SKM-1 treated with dmso at 0.1 percent for 144 hours (cell line): ENCODE results near the gene XPO5.
"Not testable (repeated sequence)": the region's sequence is repeated elsewhere in the genome, so short reads cannot be mapped to it uniquely, and the experiment has no call there.

Source experiments
- DNase-seq: peaks from one replicate; lab custom pipeline; 2025; ENCODE audit not compliant: unreplicated experiment; lab: John Stamatoyannopoulos, UW

XPO5 gene

GRCh38 chr6:43498291-43498690 is 77.5 kb downstream of the XPO5 start:
- DNase-seq, result not testable (repeated sequence)

- no peak for DNase-seq
These were observed 78.1 kb downstream of the XPO5 start for GRCh38 chr6:43497689-43498088.

GRCh38 chr6:43497129-43497396 is 78.8 kb downstream of the XPO5 start:
- no peak for DNase-seq

DNA sequence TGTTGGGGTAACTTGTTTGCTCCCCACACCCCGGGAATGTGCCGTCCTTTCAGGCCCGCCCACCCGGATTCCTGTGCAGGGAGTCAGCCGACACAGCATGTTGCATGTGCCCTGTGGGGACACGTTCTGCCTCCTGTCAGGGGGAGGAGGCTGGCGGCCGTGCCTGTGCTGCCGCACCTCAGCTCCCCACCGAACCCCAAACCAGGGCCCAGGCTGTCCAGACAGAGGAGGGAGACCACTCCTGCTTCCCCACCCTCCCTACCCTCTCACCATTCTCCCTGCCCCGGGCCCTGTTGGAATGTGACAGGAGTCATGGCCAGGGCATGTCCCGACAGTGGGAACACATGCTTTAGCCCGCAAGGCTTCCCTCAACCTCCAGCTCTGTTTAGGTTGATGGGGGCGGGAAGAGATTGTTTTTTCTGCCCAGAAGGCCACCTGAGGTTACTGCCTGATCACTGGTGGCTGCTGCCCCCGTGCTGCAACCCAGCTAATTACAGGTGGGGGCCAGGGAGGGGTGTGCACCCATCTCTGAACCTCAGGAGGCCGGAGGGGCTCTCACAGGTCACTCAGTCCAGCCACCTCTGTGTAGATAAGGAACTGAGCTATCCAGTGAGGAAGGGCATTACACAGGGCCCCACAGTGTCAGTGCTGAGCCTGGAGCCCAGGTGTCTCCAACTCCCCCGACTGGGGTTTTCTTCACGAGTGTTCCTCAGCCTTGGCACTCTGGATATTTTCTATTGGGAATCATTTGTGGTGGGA is 79.3 kb downstream of the XPO5 start:
- DNase-seq, result no peak

GRCh38 chr6:43495409-43495941 is 80.4 kb downstream of the XPO5 start:
- no peak for DNase-seq

DNA sequence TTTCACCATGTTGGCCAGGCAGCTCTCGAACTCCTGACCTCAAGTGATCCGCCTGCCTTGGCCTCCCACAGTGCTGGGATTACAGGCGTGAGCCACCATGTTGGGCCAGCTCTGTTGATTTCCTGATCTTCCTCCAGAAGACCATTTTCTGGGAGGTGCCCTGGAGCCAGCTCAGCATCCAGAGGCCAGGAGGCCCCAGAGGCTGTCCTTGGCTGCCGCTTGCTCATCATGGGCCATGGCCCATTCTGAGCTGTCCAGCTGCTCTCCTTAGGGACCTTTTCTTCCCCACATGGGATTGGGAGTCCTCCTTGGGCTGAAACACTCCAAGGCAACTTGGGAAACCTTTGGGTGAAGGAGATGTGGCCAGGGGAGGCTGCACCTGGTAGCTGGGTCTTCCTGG is 81.1 kb downstream of the XPO5 start:
- no peak for DNase-seq

DNA sequence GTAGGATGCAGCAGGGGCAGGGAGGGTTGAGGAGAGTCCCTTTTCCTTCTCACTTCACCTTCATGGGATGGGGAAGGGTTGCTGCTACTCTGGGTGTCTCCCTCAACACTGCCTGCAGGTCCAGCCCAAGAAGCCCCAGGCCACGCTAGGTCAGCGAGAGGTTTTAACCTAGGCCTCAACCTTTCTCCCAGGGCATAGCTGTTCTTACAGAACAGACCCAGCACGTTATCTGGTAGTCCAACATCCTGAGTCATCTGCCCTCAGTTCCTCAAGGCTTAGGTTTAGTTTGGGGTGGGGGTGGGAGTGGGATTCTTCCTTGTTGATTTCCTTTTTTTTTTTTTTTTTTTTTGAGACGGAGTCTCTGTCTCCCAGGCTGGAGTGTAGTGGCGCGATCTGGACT is 81.5 kb downstream of the XPO5 start:
- no peak for DNase-seq

DNA sequence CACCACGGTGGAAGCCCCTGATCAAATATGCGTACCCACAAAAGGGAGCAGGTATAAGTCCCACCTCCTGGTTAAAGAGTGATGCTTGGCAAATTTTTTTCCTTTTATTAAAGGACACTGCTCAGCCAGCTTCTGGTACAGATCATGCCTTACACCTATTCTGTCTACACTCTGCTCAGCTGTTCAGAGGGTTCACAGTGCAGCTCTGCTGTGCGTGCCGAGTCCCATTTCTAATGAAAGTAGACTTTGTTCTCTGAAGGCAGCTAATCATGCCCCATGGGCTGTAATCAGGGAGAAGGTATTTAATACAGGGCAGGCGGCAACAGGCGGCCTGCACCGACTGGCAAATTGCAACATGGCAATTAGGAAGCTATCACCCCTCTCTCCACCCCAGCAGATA is 82.0 kb downstream of the XPO5 start:
- DNase-seq, result no peak

GRCh38 chr6:43493230-43493629 is 82.6 kb downstream of the XPO5 start:
- DNase-seq, result no peak

DNA sequence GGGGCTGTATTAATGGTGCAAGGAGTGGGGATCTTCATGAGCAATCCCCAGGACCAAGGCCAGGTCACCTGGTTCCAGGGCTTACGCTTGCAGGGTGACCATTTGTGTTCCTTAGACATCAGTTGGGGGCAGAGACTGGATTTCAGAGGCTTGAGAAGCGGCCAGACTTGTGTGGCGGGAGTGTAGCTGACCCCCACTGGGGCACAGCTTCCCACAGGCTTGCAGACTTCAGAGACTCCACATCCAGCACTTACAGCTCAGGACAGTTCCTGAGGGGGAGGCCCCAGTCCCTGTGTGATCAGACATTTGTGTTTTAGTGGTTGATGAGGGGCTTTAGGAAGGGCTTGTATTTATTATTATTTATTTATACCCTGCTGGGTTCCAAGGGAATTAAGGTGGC is 83.2 kb downstream of the XPO5 start:
- DNase-seq, result no peak

DNA sequence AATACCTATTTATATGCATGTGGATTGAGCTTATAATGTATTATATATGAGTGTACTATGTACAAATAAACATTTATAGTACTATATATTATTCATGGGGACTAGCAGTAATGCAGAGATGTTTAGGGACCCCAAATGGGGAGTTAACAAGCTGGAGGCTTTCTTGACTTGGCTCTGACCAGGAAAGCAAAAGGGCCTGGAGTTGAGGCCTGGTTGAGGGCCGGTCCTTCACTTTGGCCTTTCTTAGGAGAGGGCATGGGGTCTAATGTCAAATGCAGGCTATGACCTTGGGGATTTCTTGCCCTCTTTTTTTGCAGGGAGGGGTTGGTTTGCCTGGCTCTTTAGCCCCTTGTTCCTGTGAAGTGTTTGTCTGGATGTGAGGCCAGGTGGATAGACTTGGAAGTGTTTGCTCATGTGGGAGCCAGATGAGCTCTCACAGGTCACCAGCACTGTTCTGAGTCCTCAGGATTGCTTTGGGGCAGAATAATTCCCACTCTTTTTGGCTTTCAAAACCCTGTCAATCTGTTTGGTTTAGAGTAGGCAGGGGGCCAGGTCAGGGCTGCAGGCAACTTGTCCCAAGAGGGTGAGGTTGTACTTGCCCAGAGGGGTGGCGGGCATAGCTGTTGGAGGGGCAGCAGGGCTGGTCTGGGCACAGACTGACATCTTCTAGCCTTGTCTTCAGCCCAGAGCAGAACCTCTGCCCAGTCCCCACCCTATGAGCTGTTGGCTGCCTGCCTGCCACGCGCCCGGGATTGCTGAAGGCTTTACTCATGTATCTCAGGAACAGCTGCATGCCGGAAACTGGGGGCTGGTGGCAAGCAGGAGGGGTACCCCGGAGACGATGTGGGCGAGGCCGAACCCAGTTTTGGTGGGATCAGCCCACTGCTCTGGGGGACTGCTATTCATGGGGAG is 83.8 kb downstream of the XPO5 start:
- DNase-seq, result no peak

GRCh38 chr6:43490523-43490939 is 85.3 kb downstream of the XPO5 start:
- no peak for DNase-seq

DNA sequence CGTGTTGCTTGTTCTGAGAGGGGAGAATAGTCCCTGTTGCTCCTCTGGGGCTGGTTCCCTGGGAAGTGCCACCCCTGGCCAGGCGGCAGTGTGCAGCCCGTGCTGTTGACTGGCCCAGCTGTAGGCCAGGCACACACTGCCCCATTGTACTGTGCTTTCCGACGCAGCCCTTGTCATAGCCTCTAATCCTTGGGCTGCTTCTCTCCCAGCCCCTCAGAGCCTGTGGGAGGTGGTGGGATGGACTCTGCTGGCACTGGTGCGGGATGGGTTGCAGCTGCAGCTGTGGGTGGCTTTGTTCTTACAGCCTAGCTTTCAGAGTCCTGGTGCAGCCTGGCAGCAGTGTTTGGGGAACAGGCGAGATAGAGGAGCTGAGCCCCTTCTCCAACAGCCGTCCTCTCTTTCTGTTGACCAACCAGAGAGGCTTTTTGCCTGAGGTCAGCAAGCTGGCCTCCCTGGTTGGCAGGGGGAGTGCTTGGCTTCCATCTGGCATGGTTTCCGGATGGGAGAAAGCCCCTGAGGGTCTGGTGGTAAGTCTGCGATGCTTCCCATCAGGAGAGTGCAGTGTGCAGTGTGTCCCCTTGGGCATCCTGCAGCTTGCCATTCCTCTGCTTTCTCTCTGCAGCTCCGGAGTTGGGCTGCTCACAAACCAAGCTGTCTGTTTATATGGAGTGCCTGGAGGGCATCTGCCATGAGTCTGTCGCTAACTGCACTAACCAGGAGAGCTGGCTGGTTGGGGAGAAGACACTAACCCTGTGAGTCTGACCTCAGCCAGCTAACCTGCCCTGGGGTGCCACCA is 86.4 kb downstream of the XPO5 start:
- no peak for DNase-seq

DNA sequence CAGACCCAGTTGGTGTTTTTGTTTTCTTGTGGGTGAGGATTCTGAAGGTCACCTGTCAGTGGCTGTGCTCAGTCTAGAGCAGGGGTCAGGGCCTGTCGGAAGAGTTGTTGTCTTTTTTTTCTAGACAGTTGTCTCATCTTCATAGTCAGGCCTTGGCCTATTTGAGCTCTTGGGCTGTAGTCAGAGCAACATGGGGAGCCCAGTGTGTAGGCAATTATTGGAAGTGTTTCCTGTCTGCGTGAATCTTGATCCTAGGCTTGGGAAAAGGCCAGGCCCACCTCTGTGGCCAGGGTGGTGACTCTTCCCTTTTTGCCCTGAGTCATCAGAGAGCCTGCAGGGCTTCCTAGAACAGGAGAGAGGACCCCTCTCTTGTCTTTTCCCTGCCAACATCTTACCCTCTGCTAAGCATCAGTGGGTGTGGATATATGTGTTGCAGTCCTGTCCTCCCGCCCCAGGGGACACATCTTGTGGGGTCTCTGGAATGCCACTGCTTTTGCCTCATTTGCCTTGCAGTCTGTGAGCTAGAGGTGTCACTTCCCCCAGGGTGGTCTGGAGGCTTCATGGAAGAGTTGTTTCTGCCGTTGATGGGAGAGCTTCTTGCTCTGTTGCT is 87.1 kb downstream of the XPO5 start:
- DNase-seq, result no peak

- DNase-seq, result no peak
These were observed 94.1 kb downstream of the XPO5 start for GRCh38 chr6:43481591-43482236.

DNA sequence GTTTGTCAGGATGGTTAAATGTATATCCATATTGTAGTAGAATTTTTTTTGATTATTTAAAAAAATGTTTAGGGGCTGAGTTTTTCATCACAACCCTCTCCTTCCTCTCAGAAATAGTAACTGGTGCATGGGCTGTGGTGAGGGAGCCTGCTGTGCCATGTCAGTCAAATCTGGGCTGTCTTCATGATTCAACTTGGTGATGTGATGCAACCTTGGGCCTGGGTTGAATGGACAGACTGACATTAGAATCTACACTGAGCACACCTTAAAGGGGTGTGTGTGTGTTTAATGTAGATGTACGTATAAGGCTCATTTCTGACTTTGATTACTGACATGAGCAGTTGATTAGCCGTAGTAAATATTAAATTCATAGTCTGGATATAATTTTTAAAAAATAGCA is 94.8 kb downstream of the XPO5 start:
- DNase-seq, result no peak

GRCh38 chr6:43478008-43478372 is 97.8 kb downstream of the XPO5 start:
- no peak for DNase-seq

DNA sequence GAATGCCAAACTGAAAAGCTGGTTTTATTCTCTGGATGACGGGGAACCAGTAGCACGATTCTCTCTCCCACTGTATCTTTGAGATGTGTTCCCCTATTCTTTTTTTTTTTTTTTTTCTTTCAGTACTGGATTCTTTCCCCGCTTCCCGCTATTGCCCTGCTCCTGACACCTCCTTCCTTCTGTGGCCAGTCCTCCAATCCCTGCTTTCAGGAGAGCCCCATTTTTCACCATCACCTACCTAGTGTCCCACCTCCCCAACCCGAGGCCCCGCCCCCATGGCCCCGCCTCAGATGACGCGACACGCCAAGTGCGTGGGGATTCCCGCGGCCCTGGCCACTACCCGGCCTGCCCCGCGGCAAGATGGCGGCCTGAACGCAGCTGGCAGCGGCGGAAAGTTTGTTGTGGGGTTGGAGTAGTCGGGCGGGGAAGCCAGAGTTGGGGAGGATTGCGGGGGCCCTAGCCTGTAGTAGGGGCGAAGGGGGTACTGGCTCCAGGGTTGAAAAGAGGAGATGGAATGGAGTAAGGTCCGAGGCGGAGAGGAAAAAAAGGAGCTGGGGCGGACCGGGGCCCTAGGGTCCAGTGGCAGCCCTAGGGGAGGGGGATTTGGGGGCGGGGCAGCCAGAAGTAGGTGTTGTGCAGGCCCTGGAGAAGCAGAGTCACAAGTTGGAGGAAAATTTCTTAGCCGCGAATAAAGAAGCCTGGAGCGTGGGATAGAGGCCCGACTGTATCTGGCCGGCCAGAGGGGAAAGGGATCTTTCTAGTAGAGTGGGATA is 98.4 kb downstream of the XPO5 start, which contains the start of gene TJAP1:
TJAP1 (plus strand) TSS at position 336 of the 773 bp plus-strand sequence. CDS start 21,432 bp downstream, outside the sequence.
- DNase-seq, result peak; percentile 73

DNA sequence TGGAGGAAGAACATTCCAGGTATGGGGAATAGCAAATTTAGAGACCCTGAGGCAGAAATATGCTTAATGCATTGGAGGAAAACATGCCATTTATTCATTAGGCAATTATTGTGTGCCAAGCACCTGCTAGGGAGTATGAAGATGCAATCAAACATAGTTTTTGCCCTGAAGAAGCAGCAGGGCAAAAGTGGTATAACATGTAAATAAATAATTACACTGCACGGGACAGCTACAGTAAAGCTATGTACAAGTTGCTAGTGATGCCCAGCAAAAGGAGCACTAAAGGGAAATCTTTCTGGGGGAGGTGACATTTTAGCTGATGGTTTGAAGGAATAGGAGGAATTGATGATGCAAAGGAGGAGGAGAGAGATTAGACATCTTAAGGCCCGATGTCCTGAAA is 99.1 kb downstream of the XPO5 start:
- no peak for DNase-seq

GRCh38 chr6:43475516-43475915 is 100.3 kb downstream of the XPO5 start:
- DNase-seq, result no peak
